Endothelial cell of umbilical vein (primary cell): ENCODE results near the gene TBCD. TPM values are rescaled to one million over a fixed set of nuclear protein-coding genes. Genes with fewer than 3 reads are reported as not detected.

Experiments
- BruUV-seq: library from RNA; stranded (reverse); fragments of 400-500 nt; replicated peaks from 2 replicates; lab custom pipeline; 2021; lab: Mats Ljungman, UMichigan
- CTCF ChIA-PET: fragments of 300-600, 350-600 bp; sonication (Branson Sonifier 250); formaldehyde crosslinking; loops from one replicate; lab custom pipeline; 2021; ENCODE audit warnings: antibody characterized with exemption, inconsistent platforms; lab: Charles Lee
- POLR2A ChIA-PET: fragments of 300-600, 350-600 bp; sonication (Branson Sonifier 250); formaldehyde crosslinking; loops from one replicate; lab custom pipeline; 2021; ENCODE audit warnings: antibody characterized with exemption, inconsistent platforms; lab: Charles Lee
- DNase-seq: peaks from one replicate; pipeline ENCODE4 v3.0.0-alpha.2; 2011; ENCODE audit warnings: low read depth, low spot score
- FAIRE-seq: peaks from 2 replicates; lab custom pipeline; 2011; peaks lifted over from hg19 to GRCh38; lab: Jason Lieb, UNC
- H2AFZ ChIP-seq: 2 replicates; pipeline ENCODE4 v1.6.0; 2012; ENCODE audit warnings: low read depth, low read length, control low read depth, inconsistent platforms
- H3K27ac ChIP-seq: 2 replicates; pipeline ENCODE4 v1.5.1; 2011; ENCODE audit warnings: low read depth, mild to moderate bottlenecking, control low read depth, low read length, moderate library complexity; ENCODE audit not compliant: insufficient read depth
- H3K27me3 ChIP-seq, 2 experiments: 2 replicates each; pipeline versions ENCODE4 v1.6.0 to v1.6.1; 2011; ENCODE audit warnings: low read length in 2 of 2, mixed read lengths in 1 of 2; ENCODE audit not compliant: control insufficient read depth in 2 of 2, insufficient read depth in 2 of 2
- H3K36me3 ChIP-seq, 2 experiments: 2 replicates in 1 of 2; 3 replicates in 1 of 2; pipeline ENCODE4 v1.5.1; 2011; ENCODE audit warnings: low read length in 2 of 2, mild to moderate bottlenecking in 1 of 2, moderate library complexity in 1 of 2; ENCODE audit not compliant: control insufficient read depth in 2 of 2, insufficient read depth in 2 of 2; ENCODE audit errors: extremely low read depth in 1 of 2
- H3K4me1 ChIP-seq: 3 replicates; pipeline ENCODE4 v1.5.1; 2011; ENCODE audit warnings: mild to moderate bottlenecking, low read length; ENCODE audit not compliant: control insufficient read depth, insufficient read depth; ENCODE audit errors: extremely low read depth
- H3K4me2 ChIP-seq: 2 replicates; pipeline ENCODE4 v1.6.1; 2011; ENCODE audit warnings: low read length, control low read depth, mixed read lengths; ENCODE audit not compliant: insufficient read depth
- H3K4me3 ChIP-seq, 3 experiments: fragments of 200-600 bp in 1 of 3; sonication (generic), shearing (Covaris generic) in 1 of 3; replicated peaks in 1 of 3; 2 replicates each; pipeline ENCODE4 v1.5.1; 2011 to 2016; ENCODE audit warnings: control low read depth in 3 of 3, low read length in 3 of 3, mild to moderate bottlenecking in 2 of 3, inconsistent platforms in 1 of 3, low read depth in 1 of 3, moderate library complexity in 1 of 3; ENCODE audit not compliant: insufficient read depth in 1 of 3
- H3K79me2 ChIP-seq: 2 replicates; pipeline ENCODE4 v1.6.0; 2012; ENCODE audit warnings: low read length, inconsistent platforms; ENCODE audit not compliant: control insufficient read depth, insufficient read depth
- H3K9ac ChIP-seq: replicated peaks from 2 replicates; pipeline ENCODE3; 2011; ENCODE audit warnings: low read length, control low read depth; ENCODE audit not compliant: insufficient read depth; ENCODE audit errors: extremely low read depth
- H3K9me1 ChIP-seq: replicated peaks from 3 replicates; pipeline ENCODE4 v1.6.0; 2011; ENCODE audit warnings: mild to moderate bottlenecking, low read length; ENCODE audit not compliant: control insufficient read depth, insufficient read depth; ENCODE audit errors: extremely low read depth
- H3K9me3 ChIP-seq: replicated peaks from 2 replicates; pipeline ENCODE4 v1.5.1; 2012; ENCODE audit warnings: low read length, inconsistent platforms; ENCODE audit not compliant: control insufficient read depth, insufficient read depth
- H4K20me1 ChIP-seq: replicated peaks from 2 replicates; pipeline ENCODE3; 2011; ENCODE audit warnings: mild to moderate bottlenecking, low read length; ENCODE audit not compliant: control insufficient read depth, insufficient read depth; ENCODE audit errors: extremely low read depth
- EZH2 ChIP-seq: IDR thresholded peaks from 2 replicates; pipeline ENCODE4 v1.6.1; 2012; ENCODE audit warnings: borderline replicate concordance, low read depth, mild to moderate bottlenecking, moderate library complexity, low read length, inconsistent platforms; ENCODE audit not compliant: severe bottlenecking
- FOS ChIP-seq: IDR thresholded peaks from 2 replicates; pipeline ENCODE4 v1.6.1; 2011; ENCODE audit warnings: mild to moderate bottlenecking, low read length, moderate library complexity, borderline replicate concordance; ENCODE audit not compliant: insufficient read depth
- GATA2 ChIP-seq: IDR thresholded peaks from 2 replicates; pipeline ENCODE4 v1.7.0; 2011; ENCODE audit warnings: low read depth, mild to moderate bottlenecking, moderate library complexity, mixed read lengths, low read length; ENCODE audit not compliant: insufficient read length, insufficient read depth
- JUN ChIP-seq: IDR thresholded peaks from 2 replicates; pipeline ENCODE4 v1.6.1; 2011; ENCODE audit warnings: borderline replicate concordance, low read depth; ENCODE audit not compliant: insufficient read length, insufficient read depth
- MYC ChIP-seq: IDR thresholded peaks from one replicate; pipeline ENCODE4 v1.6.1; 2011; ENCODE audit warnings: mild to moderate bottlenecking, low read depth, low read length
- POLR2A ChIP-seq: IDR thresholded peaks from 2 replicates; pipeline ENCODE4 v1.6.1; 2012; ENCODE audit warnings: low read depth, mild to moderate bottlenecking, control low read depth, low read length
- POLR2AphosphoS5 ChIP-seq: IDR thresholded peaks from 2 replicates; pipeline ENCODE4 v1.6.1; 2012; ENCODE audit warnings: low read depth, mild to moderate bottlenecking, control low read depth, low read length, moderate library complexity; ENCODE audit not compliant: insufficient read depth
- dilution Hi-C: fragments of 300-500 bp; cut with MboI; formaldehyde crosslinking; loops from one replicate; pipeline ENCODE4 v1.15.0; 2019; ENCODE audit warnings: low sequenced_read_pairs; ENCODE audit not compliant: extremely low pct_ligation_motif_present
- intact Hi-C: fragments of 100-400 bp; cut with micrococcal nuclease; formaldehyde crosslinking; loops from one replicate; pipeline ENCODE4 v1.10.0; 2022
- polyA plus RNA-seq, 4 experiments: library from polyadenylated mRNA; depleted of rRNA in 3 of 4; stranded (reverse) in 3 of 4; unstranded in 1 of 4; fragments of >200 nt; gene quantifications; 2 replicates each; pipeline versions ENCODE4 v1.2.1 to v1.2.3, GENCODE V29; 2011 to 2012; ENCODE audit warnings: missing spikeins in 1 of 4
- total RNA-seq: library from RNA; stranded (reverse); gene quantifications from 2 replicates; pipeline ENCODE4 v1.2.3, GENCODE V29; 2021
- TF ChIP-seq, protein P1 (sequence below), 2 donors: IDR thresholded peaks; 1 replicate in 1 of 2; 2 replicates in 1 of 2; pipeline ENCODE4 v1.5.1; 2011; ENCODE audit warnings: low read length in 2 of 2, mild to moderate bottlenecking in 2 of 2, moderate library complexity in 2 of 2, control low read depth in 1 of 2, inconsistent platforms in 1 of 2, low read depth in 1 of 2; ENCODE audit not compliant: insufficient read depth in 1 of 2; ENCODE audit errors: extremely low read depth in 1 of 2
- TF ChIP-seq, protein P2 (sequence below): IDR thresholded peaks from 2 replicates; pipeline ENCODE4 v1.6.1; 2011; ENCODE audit not compliant: insufficient read depth, insufficient read length

The TBCD gene
- total and polyA plus RNA-seq, 2 donors (not counting 3 experiments of a cell fraction or from before 2014, with no cell fraction given): 121 to 145 TPM

DNA sequence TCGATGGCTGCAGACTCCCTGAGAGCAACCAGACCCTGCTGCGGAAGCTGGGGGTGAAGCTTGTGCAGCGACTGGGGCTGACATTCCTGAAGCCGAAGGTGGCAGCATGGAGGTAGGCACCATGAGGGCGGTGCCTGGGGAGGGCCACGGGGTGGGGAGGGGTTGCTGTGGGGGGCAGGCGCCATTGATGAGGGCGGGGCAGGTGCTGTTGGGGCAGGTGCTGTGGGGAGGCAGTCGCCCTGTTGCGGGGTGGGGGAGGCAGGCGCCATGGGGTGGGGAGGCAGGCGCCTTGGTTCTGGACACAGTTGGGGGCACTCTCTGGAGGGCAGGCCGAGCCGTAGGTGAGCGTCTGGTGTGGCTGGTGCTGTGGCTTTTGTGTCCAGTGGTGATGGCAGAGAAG lies 49.0 kb downstream of the TBCD start:
- POLR2A ChIA-PET: no interaction called here
- DNase-seq (no peak), FAIRE-seq (no peak)
- H3K79me2 ChIP-seq: no peaks in the 10 kb centered on the region
- no peak overlapping the region for H3K27ac ChIP-seq
- H3K9me1 ChIP-seq: no peaks in the 10 kb centered on the region
- H4K20me1 ChIP-seq: no peaks in the 10 kb centered on the region
- CTCF ChIA-PET: no interaction called here
- no peaks in the 10 kb centered on the region for H3K9me3 ChIP-seq
- no peaks in the 10 kb centered on the region for H3K27me3 ChIP-seq
- peaks cover 0 to 3% of the 10 kb centered on the region in 2 experiments for H3K36me3 ChIP-seq
- H3K4me2 ChIP-seq: no peak overlapping the region
- dilution Hi-C loops (no loop called here), intact Hi-C loops (no loop called here)
- H3K4me1 ChIP-seq: no peaks in the 10 kb centered on the region
- no peak overlapping the region for H3K9ac ChIP-seq
- TF ChIP-seq POLR2A (no peak), MYC (no peak), JUN (no peak), EZH2 (no peak)
- TF ChIP-seq, protein P1, sequence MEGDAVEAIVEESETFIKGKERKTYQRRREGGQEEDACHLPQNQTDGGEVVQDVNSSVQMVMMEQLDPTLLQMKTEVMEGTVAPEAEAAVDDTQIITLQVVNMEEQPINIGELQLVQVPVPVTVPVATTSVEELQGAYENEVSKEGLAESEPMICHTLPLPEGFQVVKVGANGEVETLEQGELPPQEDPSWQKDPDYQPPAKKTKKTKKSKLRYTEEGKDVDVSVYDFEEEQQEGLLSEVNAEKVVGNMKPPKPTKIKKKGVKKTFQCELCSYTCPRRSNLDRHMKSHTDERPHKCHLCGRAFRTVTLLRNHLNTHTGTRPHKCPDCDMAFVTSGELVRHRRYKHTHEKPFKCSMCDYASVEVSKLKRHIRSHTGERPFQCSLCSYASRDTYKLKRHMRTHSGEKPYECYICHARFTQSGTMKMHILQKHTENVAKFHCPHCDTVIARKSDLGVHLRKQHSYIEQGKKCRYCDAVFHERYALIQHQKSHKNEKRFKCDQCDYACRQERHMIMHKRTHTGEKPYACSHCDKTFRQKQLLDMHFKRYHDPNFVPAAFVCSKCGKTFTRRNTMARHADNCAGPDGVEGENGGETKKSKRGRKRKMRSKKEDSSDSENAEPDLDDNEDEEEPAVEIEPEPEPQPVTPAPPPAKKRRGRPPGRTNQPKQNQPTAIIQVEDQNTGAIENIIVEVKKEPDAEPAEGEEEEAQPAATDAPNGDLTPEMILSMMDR (IDR thresholded peaks at IDR 0.05; ENCODE audit: extremely low read depth in 1 of 2, insufficient read depth in 1 of 2, low read depth in 1 of 2, low read length in 2 of 2): no peak
- BruUV-seq: no TSS peak
- H3K4me3 ChIP-seq: no peak overlapping the region
- no peak overlapping the region for H2AFZ ChIP-seq

DNA sequence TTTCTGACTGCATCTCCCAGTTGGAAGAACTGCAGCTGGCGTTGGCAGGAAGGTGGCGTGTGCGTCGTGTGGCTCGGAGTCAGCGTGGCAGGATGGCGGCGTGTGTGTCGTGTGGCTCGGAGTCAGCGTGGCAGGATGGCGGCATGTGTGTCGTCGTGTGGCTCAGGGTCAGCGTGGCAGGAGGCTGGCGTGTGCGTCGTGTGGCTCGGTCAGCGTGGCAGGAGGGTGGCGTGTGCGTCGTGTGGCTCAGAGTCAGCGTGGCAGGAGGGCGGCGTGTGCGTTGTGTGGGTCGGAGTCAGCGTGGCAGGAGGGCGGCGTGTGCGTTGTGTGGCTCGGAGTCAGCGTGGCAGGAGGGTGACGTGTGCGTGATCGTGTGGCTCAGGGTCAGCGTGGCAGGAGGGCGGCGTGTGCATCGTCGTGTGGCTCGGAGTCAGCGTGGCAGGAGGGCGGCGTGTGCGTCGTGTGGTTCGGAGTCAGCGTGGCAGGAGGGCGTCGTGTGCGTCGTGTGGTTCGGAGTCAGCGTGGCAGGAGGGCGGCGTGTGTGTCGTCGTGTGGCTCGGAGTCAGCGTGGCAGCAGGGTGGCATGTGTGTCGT lies 49.6 kb downstream of the TBCD start:
- Histone ChIP-seq H4K20me1 (no peaks in the 10 kb centered on the region), H3K27ac (no peak overlapping the region), H3K9me3 (no peaks in the 10 kb centered on the region), H3K4me2 (no peak overlapping the region), H3K27me3 (no peaks in the 10 kb centered on the region), H3K4me1 (no peaks in the 10 kb centered on the region), H2AFZ (no peak overlapping the region), H3K4me3 (no peak overlapping the region), H3K79me2 (no peaks in the 10 kb centered on the region), H3K9ac (no peak overlapping the region), H3K9me1 (no peaks in the 10 kb centered on the region), H3K36me3 (peaks cover 0 to 2% of the 10 kb centered on the region in 2 experiments)
- POLR2A ChIA-PET: no interaction called here
- DNase-seq (no peak), FAIRE-seq (no peak)
- intact Hi-C loops (no loop called here), dilution Hi-C loops (no loop called here)
- CTCF ChIA-PET: no interaction called here
- TF ChIP-seq EZH2: no peak
- TF ChIP-seq POLR2A: no peak
- no peak for TF ChIP-seq FOS
- no peak for TF ChIP-seq MYC
- TF ChIP-seq, protein P1 (IDR thresholded peaks at IDR 0.05; ENCODE audit: extremely low read depth in 1 of 2, insufficient read depth in 1 of 2, low read depth in 1 of 2, low read length in 2 of 2): no peak
- TF ChIP-seq JUN: no peak
- TF ChIP-seq, protein P2, sequence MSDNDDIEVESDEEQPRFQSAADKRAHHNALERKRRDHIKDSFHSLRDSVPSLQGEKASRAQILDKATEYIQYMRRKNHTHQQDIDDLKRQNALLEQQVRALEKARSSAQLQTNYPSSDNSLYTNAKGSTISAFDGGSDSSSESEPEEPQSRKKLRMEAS: no peak
- TF ChIP-seq POLR2AphosphoS5: no peak
- no peak for TF ChIP-seq GATA2
- no TSS peak for BruUV-seq
